Measurements from ENCODE around the gene PPP1R12B.
"Not testable (repeated sequence)": the region's sequence is repeated elsewhere in the genome, so short reads cannot be mapped to it uniquely, and the experiment has no call there.

The PPP1R12B gene

GRCh38 chr1:202405928-202406327 lies 57.4 kb downstream of the PPP1R12B start:
- Histone ChIP-seq H3K27ac (no peak overlapping the region), H3K36me3 (replicated peaks) (no peaks in the 10 kb centered on the region), H3K4me3 (ENCODE audit: low read depth, low read length) (no peak overlapping the region), H3K27me3 (replicated peaks) (no peaks in the 10 kb centered on the region)
- in situ Hi-C loops (cut with HindIII; ENCODE audit: low pct_ligation_motif_present, low sequenced_read_pairs): no loop called here
- DNase-seq: no peak
- TF ChIP-seq CTCF (IDR thresholded peaks at IDR 0.05; ENCODE audit: low read depth, low read length, missing control alignments): no peak

- in situ Hi-C loops (cut with HindIII; ENCODE audit: low pct_ligation_motif_present, low sequenced_read_pairs); H3K27me3 ChIP-seq (replicated peaks); H3K27ac ChIP-seq; DNase-seq; H3K4me3 ChIP-seq (ENCODE audit: low read depth, low read length); H3K36me3 ChIP-seq (replicated peaks): not testable (repeated sequence)
These were observed 58.4 kb downstream of the PPP1R12B start for GRCh38 chr1:202406896-202407295.

- H3K27me3 ChIP-seq (replicated peaks); H3K36me3 ChIP-seq (replicated peaks); DNase-seq; in situ Hi-C loops (cut with HindIII; ENCODE audit: low pct_ligation_motif_present, low sequenced_read_pairs); H3K4me3 ChIP-seq (ENCODE audit: low read depth, low read length); H3K27ac ChIP-seq: not testable (repeated sequence)
These were observed 58.9 kb downstream of the PPP1R12B start for GRCh38 chr1:202407378-202407777.

- in situ Hi-C loops (cut with HindIII; ENCODE audit: low pct_ligation_motif_present, low sequenced_read_pairs); H3K27ac ChIP-seq; H3K36me3 ChIP-seq (replicated peaks); H3K4me3 ChIP-seq (ENCODE audit: low read depth, low read length); DNase-seq; H3K27me3 ChIP-seq (replicated peaks): not testable (repeated sequence)
These were observed 61.8 kb downstream of the PPP1R12B start for GRCh38 chr1:202410251-202410650.

GRCh38 chr1:202410854-202411357 lies 62.4 kb downstream of the PPP1R12B start:
- in situ Hi-C loops (cut with HindIII; ENCODE audit: low pct_ligation_motif_present, low sequenced_read_pairs): not testable (repeated sequence)

GRCh38 chr1:202411422-202411821 lies 62.9 kb downstream of the PPP1R12B start:
- TF ChIP-seq CTCF (IDR thresholded peaks at IDR 0.05; ENCODE audit: low read depth, low read length, missing control alignments): no peak
- in situ Hi-C loops (cut with HindIII; ENCODE audit: low pct_ligation_motif_present, low sequenced_read_pairs): no loop called here
- H3K4me3 ChIP-seq (ENCODE audit: low read depth, low read length): no peak overlapping the region
- no peaks in the 10 kb centered on the region for H3K36me3 ChIP-seq (replicated peaks)
- peak overlapping the region; percentile 41 for H3K27ac ChIP-seq
- no peaks in the 10 kb centered on the region for H3K27me3 ChIP-seq (replicated peaks)
- no peak for DNase-seq

More at GRCh38 chr1:202410854-202411357, 62.4 kb downstream of the PPP1R12B start:
- peak; percentile 53 for DNase-seq
- not testable (repeated sequence) for H3K27me3 ChIP-seq (replicated peaks); H3K36me3 ChIP-seq (replicated peaks); H3K4me3 ChIP-seq (ENCODE audit: low read depth, low read length)
- H3K27ac ChIP-seq: peak overlapping the region; percentile 41

GRCh38 chr1:202412421-202412820 lies 63.9 kb downstream of the PPP1R12B start:
- H3K36me3 ChIP-seq (replicated peaks); H3K27me3 ChIP-seq (replicated peaks); H3K27ac ChIP-seq; H3K4me3 ChIP-seq (ENCODE audit: low read depth, low read length); in situ Hi-C loops (cut with HindIII; ENCODE audit: low pct_ligation_motif_present, low sequenced_read_pairs); DNase-seq: not testable (repeated sequence)

GRCh38 chr1:202416641-202417040 lies 68.1 kb downstream of the PPP1R12B start:
- DNase-seq: peak; percentile 31
- Histone ChIP-seq H3K27me3 (replicated peaks) (no peaks in the 10 kb centered on the region), H3K27ac (no peak overlapping the region), H3K36me3 (replicated peaks) (no peaks in the 10 kb centered on the region), H3K4me3 (ENCODE audit: low read depth, low read length) (no peak overlapping the region)
- no peak for TF ChIP-seq CTCF (IDR thresholded peaks at IDR 0.05; ENCODE audit: low read depth, low read length, missing control alignments)
- in situ Hi-C loops (cut with HindIII; ENCODE audit: low pct_ligation_motif_present, low sequenced_read_pairs): no loop called here

GRCh38 chr1:202417141-202417540 lies 68.6 kb downstream of the PPP1R12B start:
- H3K36me3 ChIP-seq (replicated peaks); H3K27ac ChIP-seq; in situ Hi-C loops (cut with HindIII; ENCODE audit: low pct_ligation_motif_present, low sequenced_read_pairs); H3K27me3 ChIP-seq (replicated peaks); H3K4me3 ChIP-seq (ENCODE audit: low read depth, low read length): not testable (repeated sequence)
- DNase-seq: peak; percentile 6

GRCh38 chr1:202417762-202418201 lies 69.3 kb downstream of the PPP1R12B start:
- in situ Hi-C loops (cut with HindIII; ENCODE audit: low pct_ligation_motif_present, low sequenced_read_pairs); H3K36me3 ChIP-seq (replicated peaks); H3K27me3 ChIP-seq (replicated peaks); H3K27ac ChIP-seq; DNase-seq; H3K4me3 ChIP-seq (ENCODE audit: low read depth, low read length): not testable (repeated sequence)

GRCh38 chr1:202419731-202420130 lies 71.2 kb downstream of the PPP1R12B start:
- in situ Hi-C loops (cut with HindIII; ENCODE audit: low pct_ligation_motif_present, low sequenced_read_pairs); H3K27me3 ChIP-seq (replicated peaks); H3K4me3 ChIP-seq (ENCODE audit: low read depth, low read length); H3K27ac ChIP-seq; DNase-seq; H3K36me3 ChIP-seq (replicated peaks): not testable (repeated sequence)

GRCh38 chr1:202420422-202421094 lies 72.1 kb downstream of the PPP1R12B start:
- DNase-seq; H3K27me3 ChIP-seq (replicated peaks); in situ Hi-C loops (cut with HindIII; ENCODE audit: low pct_ligation_motif_present, low sequenced_read_pairs); H3K4me3 ChIP-seq (ENCODE audit: low read depth, low read length); H3K27ac ChIP-seq; H3K36me3 ChIP-seq (replicated peaks): not testable (repeated sequence)
